ENCODE measurements around the gene DMXL1.

Gene DMXL1

DNA sequence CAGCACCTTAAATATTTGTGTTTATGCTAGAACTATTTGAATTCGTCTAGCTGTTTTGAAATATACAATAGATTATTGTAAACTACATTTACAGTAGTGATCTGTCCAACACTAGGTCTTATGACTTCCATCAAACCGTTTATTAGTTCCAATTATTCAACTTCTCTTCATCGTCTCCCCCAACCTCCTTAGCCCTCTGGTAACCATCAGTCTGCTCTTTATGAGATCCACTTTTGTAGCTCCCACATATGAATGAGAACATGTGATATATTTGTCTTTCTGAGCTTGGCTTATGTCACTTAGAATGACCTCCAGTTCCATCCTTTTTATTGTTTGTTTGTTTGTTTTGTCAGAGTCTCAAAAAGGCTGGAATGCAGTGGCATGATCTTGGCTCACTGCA, 11.8 kb downstream of the DMXL1 start:
- TF ChIP-seq PPARA (CRISPR knock-in tag; IDR thresholded peaks at IDR 0.05; ENCODE audit: borderline replicate concordance) (no peak), ZFP30 (CRISPR knock-in tag; IDR thresholded peaks at IDR 0.05) (no peak), ZFP3 (CRISPR knock-in tag; IDR thresholded peaks at IDR 0.05) (no peak), ZNF70 (CRISPR knock-in tag; IDR thresholded peaks at IDR 0.05) (no peak), ZNF565 (CRISPR knock-in tag; conservative IDR thresholded peaks at IDR 0.05; ENCODE audit: low read depth) (no peak), GLIS3 (CRISPR knock-in tag; IDR thresholded peaks at IDR 0.05) (no peak), SNAI2 (CRISPR knock-in tag; IDR thresholded peaks at IDR 0.05) (no peak), TCF4 (CRISPR knock-in tag; IDR thresholded peaks at IDR 0.05; ENCODE audit: borderline replicate concordance) (no peak), ISL1 (CRISPR knock-in tag; IDR thresholded peaks at IDR 0.05) (no peak), TOX (CRISPR knock-in tag; IDR thresholded peaks at IDR 0.05; ENCODE audit: borderline replicate concordance) (no peak), RARB (CRISPR knock-in tag; IDR thresholded peaks at IDR 0.05) (no peak), ARNTL (CRISPR knock-in tag; IDR thresholded peaks at IDR 0.05; ENCODE audit: borderline replicate concordance, low read depth) (no peak)
- TF ChIP-seq, protein P1, sequence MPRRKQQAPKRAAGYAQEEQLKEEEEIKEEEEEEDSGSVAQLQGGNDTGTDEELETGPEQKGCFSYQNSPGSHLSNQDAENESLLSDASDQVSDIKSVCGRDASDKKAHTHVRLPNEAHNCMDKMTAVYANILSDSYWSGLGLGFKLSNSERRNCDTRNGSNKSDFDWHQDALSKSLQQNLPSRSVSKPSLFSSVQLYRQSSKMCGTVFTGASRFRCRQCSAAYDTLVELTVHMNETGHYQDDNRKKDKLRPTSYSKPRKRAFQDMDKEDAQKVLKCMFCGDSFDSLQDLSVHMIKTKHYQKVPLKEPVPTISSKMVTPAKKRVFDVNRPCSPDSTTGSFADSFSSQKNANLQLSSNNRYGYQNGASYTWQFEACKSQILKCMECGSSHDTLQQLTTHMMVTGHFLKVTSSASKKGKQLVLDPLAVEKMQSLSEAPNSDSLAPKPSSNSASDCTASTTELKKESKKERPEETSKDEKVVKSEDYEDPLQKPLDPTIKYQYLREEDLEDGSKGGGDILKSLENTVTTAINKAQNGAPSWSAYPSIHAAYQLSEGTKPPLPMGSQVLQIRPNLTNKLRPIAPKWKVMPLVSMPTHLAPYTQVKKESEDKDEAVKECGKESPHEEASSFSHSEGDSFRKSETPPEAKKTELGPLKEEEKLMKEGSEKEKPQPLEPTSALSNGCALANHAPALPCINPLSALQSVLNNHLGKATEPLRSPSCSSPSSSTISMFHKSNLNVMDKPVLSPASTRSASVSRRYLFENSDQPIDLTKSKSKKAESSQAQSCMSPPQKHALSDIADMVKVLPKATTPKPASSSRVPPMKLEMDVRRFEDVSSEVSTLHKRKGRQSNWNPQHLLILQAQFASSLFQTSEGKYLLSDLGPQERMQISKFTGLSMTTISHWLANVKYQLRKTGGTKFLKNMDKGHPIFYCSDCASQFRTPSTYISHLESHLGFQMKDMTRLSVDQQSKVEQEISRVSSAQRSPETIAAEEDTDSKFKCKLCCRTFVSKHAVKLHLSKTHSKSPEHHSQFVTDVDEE (CRISPR knock-in tag; IDR thresholded peaks at IDR 0.05) = no peak
- TF ChIP-seq, protein P2, sequence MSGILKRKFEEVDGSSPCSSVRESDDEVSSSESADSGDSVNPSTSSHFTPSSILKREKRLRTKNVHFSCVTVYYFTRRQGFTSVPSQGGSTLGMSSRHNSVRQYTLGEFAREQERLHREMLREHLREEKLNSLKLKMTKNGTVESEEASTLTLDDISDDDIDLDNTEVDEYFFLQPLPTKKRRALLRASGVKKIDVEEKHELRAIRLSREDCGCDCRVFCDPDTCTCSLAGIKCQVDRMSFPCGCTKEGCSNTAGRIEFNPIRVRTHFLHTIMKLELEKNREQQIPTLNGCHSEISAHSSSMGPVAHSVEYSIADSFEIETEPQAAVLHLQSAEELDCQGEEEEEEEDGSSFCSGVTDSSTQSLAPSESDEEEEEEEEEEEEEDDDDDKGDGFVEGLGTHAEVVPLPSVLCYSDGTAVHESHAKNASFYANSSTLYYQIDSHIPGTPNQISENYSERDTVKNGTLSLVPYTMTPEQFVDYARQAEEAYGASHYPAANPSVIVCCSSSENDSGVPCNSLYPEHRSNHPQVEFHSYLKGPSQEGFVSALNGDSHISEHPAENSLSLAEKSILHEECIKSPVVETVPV (CRISPR knock-in tag; IDR thresholded peaks at IDR 0.05) = no peak
- TF ChIP-seq, protein P3, sequence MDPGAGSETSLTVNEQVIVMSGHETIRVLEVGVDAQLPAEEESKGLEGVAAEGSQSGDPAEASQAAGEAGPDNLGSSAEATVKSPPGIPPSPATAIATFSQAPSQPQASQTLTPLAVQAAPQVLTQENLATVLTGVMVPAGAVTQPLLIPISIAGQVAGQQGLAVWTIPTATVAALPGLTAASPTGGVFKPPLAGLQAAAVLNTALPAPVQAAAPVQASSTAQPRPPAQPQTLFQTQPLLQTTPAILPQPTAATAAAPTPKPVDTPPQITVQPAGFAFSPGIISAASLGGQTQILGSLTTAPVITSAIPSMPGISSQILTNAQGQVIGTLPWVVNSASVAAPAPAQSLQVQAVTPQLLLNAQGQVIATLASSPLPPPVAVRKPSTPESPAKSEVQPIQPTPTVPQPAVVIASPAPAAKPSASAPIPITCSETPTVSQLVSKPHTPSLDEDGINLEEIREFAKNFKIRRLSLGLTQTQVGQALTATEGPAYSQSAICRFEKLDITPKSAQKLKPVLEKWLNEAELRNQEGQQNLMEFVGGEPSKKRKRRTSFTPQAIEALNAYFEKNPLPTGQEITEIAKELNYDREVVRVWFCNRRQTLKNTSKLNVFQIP (CRISPR knock-in tag; IDR thresholded peaks at IDR 0.05; ENCODE audit: borderline replicate concordance, low read depth) = no peak
- TF ChIP-seq, protein P4, sequence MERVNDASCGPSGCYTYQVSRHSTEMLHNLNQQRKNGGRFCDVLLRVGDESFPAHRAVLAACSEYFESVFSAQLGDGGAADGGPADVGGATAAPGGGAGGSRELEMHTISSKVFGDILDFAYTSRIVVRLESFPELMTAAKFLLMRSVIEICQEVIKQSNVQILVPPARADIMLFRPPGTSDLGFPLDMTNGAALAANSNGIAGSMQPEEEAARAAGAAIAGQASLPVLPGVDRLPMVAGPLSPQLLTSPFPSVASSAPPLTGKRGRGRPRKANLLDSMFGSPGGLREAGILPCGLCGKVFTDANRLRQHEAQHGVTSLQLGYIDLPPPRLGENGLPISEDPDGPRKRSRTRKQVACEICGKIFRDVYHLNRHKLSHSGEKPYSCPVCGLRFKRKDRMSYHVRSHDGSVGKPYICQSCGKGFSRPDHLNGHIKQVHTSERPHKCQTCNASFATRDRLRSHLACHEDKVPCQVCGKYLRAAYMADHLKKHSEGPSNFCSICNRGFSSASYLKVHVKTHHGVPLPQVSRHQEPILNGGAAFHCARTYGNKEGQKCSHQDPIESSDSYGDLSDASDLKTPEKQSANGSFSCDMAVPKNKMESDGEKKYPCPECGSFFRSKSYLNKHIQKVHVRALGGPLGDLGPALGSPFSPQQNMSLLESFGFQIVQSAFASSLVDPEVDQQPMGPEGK (CRISPR knock-in tag; IDR thresholded peaks at IDR 0.05; ENCODE audit: borderline replicate concordance) = no peak
- TF ChIP-seq, protein P5, sequence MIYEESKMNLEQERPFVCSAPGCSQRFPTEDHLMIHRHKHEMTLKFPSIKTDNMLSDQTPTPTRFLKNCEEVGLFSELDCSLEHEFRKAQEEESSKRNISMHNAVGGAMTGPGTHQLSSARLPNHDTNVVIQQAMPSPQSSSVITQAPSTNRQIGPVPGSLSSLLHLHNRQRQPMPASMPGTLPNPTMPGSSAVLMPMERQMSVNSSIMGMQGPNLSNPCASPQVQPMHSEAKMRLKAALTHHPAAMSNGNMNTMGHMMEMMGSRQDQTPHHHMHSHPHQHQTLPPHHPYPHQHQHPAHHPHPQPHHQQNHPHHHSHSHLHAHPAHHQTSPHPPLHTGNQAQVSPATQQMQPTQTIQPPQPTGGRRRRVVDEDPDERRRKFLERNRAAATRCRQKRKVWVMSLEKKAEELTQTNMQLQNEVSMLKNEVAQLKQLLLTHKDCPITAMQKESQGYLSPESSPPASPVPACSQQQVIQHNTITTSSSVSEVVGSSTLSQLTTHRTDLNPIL (CRISPR knock-in tag; IDR thresholded peaks at IDR 0.05; ENCODE audit: low read depth) = no peak

DNA sequence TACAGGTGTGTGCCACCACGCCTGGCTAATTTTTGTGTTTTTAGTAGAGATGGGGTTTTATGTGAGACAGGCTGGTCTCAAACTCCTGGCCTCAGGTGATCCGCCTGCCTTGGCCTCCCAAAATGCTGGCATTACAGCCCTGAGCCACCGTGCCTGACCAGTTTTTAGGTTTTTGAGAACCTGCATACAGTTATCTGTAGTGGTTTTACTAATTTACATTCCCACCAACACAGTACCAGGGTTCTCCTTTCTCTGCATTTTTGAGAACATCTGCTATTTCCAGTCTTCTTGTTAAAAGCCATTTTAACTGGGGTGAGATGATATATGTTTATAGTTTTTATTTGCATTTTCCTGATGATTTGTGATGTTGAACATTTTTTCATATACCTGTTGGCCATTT, 12.8 kb downstream of the DMXL1 start:
- TF ChIP-seq OSR1 (CRISPR knock-in tag; IDR thresholded peaks at IDR 0.05) (no peak), ZNF8 (CRISPR knock-in tag; IDR thresholded peaks at IDR 0.05) (no peak), ZC3H10 (CRISPR knock-in tag; IDR thresholded peaks at IDR 0.05) (no peak), BACH2 (CRISPR knock-in tag; IDR thresholded peaks at IDR 0.05; ENCODE audit: borderline replicate concordance) (no peak)
- TF ChIP-seq, protein P4 (CRISPR knock-in tag; IDR thresholded peaks at IDR 0.05; ENCODE audit: borderline replicate concordance) = no peak
- no peak for ATAC-seq

More for the DNA sequence above, 11.8 kb downstream of the DMXL1 start:
- no peak for ATAC-seq
